ENCODE measurements around the gene NT5C2.
"Not testable (repeated sequence)": the region's sequence is repeated elsewhere in the genome, so short reads cannot be mapped to it uniquely, and the experiment has no call there.

DNA sequence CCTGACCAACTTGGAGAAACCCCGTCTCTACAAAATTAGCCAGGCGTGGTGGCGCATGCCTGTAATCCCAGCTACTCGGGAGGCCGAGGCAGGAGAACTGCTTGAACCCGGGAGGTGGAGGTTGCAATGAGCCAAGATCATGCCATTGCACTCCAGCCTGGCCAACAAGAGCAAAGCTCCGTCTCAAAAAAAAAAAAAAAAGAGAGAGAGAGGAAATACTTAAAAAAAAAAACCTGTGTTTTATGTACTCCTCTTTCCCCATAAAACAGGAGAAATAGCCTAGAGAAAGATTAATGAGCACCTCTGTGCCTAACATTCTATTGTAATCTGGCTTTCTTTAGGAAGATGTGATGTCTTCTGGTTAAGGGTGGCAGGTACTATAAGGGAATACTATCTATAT is 1.9 kb downstream of the NT5C2 start:
- TF ChIP-seq CTCF, POLR2A (IDR thresholded peaks at IDR 0.05): not testable (repeated sequence)
